22Rv1 (cell line): ENCODE results near the gene AGAP2.

Source experiments
- CTCF ChIP-seq: fragments of 450-650 bp; IDR thresholded peaks from 2 replicates; pipeline ENCODE4 v1.5.1; 2017; ENCODE audit warnings: mild to moderate bottlenecking
- ZFX ChIP-seq: fragments of 450-650 bp; IDR thresholded peaks from 2 replicates; pipeline ENCODE4 v1.6.1; 2017; ENCODE audit warnings: antibody characterized with exemption, borderline replicate concordance

GRCh38 chr12:57692500-57692899, 46.0 kb downstream of the AGAP2 start:
- no peak for TF ChIP-seq CTCF
- no peak for TF ChIP-seq ZFX
